ENCODE measurements around the gene PHYHD1.

The PHYHD1 gene

GRCh38 chr9:128927731-128928411 lies 7.1 kb downstream of the PHYHD1 start:
- H3K4me3 ChIP-seq (ENCODE audit: severe bottlenecking): no peak overlapping the region
- no peaks in the 10 kb centered on the region for H3K36me3 ChIP-seq (ENCODE audit: low read depth)
- H3K9me3 ChIP-seq (ENCODE audit: severe bottlenecking): no peaks in the 10 kb centered on the region
- DNase-seq (ENCODE audit: low spot score) (no peak), ATAC-seq (ENCODE audit: low read depth) (peak; percentile 78)
- no peaks in the 10 kb centered on the region for H3K27me3 ChIP-seq (ENCODE audit: insufficient read depth, poor library complexity, severe bottlenecking)
- no peaks in the 10 kb centered on the region for H3K4me1 ChIP-seq (ENCODE audit: insufficient read depth, poor library complexity, severe bottlenecking)
- peak overlapping the region; percentile 3 for H3K27ac ChIP-seq (ENCODE audit: poor library complexity, severe bottlenecking)
- TF ChIP-seq, protein P1, sequence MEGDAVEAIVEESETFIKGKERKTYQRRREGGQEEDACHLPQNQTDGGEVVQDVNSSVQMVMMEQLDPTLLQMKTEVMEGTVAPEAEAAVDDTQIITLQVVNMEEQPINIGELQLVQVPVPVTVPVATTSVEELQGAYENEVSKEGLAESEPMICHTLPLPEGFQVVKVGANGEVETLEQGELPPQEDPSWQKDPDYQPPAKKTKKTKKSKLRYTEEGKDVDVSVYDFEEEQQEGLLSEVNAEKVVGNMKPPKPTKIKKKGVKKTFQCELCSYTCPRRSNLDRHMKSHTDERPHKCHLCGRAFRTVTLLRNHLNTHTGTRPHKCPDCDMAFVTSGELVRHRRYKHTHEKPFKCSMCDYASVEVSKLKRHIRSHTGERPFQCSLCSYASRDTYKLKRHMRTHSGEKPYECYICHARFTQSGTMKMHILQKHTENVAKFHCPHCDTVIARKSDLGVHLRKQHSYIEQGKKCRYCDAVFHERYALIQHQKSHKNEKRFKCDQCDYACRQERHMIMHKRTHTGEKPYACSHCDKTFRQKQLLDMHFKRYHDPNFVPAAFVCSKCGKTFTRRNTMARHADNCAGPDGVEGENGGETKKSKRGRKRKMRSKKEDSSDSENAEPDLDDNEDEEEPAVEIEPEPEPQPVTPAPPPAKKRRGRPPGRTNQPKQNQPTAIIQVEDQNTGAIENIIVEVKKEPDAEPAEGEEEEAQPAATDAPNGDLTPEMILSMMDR (IDR thresholded peaks at IDR 0.05; ENCODE audit: poor library complexity, severe bottlenecking): peak; percentile 95

DNA sequence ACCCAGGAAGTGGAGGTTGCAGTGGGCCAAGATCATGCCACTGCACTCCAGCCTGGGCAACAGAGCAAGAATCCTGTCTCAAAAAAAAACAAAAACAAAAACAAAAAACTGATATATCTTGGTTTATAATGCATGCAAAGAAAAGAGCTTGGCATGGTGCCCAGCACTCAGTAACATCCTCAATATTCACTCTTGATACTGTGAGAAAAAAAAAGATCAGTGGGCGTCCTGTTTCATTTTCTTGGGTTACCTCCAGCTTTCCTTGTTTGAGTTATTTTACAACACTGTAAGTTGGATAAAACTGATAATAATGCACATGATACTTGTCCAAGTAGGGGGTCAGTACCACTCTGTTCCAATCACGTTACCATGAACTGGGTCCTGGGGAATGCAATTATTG lies 7.8 kb downstream of the PHYHD1 start:
- Histone ChIP-seq H3K27me3 (ENCODE audit: insufficient read depth, poor library complexity, severe bottlenecking) (no peaks in the 10 kb centered on the region), H3K27ac (ENCODE audit: poor library complexity, severe bottlenecking) (peak overlapping the region; percentile 3), H3K4me3 (ENCODE audit: severe bottlenecking) (no peak overlapping the region), H3K4me1 (ENCODE audit: insufficient read depth, poor library complexity, severe bottlenecking) (no peaks in the 10 kb centered on the region), H3K36me3 (ENCODE audit: low read depth) (no peaks in the 10 kb centered on the region), H3K9me3 (ENCODE audit: severe bottlenecking) (no peaks in the 10 kb centered on the region)
- ATAC-seq (ENCODE audit: low read depth): no peak
- TF ChIP-seq, protein P1 (IDR thresholded peaks at IDR 0.05; ENCODE audit: poor library complexity, severe bottlenecking): no peak
- no peak for DNase-seq (ENCODE audit: low spot score)

- no peaks in the 10 kb centered on the region for H3K9me3 ChIP-seq (ENCODE audit: severe bottlenecking)
- DNase-seq (ENCODE audit: low spot score) (no peak), ATAC-seq (ENCODE audit: low read depth) (no peak)
- H3K4me1 ChIP-seq (ENCODE audit: insufficient read depth, poor library complexity, severe bottlenecking): no peaks in the 10 kb centered on the region
- H3K4me3 ChIP-seq (ENCODE audit: severe bottlenecking): no peak overlapping the region
- TF ChIP-seq, protein P1 (IDR thresholded peaks at IDR 0.05; ENCODE audit: poor library complexity, severe bottlenecking): no peak
- H3K27ac ChIP-seq (ENCODE audit: poor library complexity, severe bottlenecking): no peak overlapping the region
- H3K27me3 ChIP-seq (ENCODE audit: insufficient read depth, poor library complexity, severe bottlenecking): no peaks in the 10 kb centered on the region
- H3K36me3 ChIP-seq (ENCODE audit: low read depth): no peaks in the 10 kb centered on the region
Observed at GRCh38 chr9:128929560-128929959, 8.8 kb downstream of the PHYHD1 start.

DNA sequence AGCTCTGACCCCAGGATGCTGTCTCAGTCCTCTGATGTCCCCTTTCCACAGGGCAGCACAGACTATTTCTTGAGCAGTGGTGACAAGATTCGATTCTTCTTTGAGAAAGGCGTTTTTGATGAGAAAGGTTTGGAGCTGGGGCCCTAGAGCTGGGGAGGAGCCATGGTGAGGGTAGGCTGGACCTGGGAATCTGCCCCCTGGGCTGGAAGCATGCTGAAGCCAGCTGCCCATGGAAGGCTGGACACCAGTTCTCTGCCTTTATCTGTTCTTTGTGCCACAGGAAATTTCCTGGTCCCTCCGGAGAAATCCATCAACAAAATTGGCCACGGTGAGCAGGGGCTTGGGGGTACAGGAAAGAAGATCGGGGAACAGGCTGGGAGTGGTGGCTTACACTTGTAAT lies 12.9 kb downstream of the PHYHD1 start:
- Histone ChIP-seq H3K4me1 (ENCODE audit: insufficient read depth, poor library complexity, severe bottlenecking) (no peaks in the 10 kb centered on the region), H3K27ac (ENCODE audit: poor library complexity, severe bottlenecking) (no peak overlapping the region), H3K4me3 (ENCODE audit: severe bottlenecking) (no peak overlapping the region), H3K9me3 (ENCODE audit: severe bottlenecking) (no peaks in the 10 kb centered on the region), H3K27me3 (ENCODE audit: insufficient read depth, poor library complexity, severe bottlenecking) (no peaks in the 10 kb centered on the region), H3K36me3 (ENCODE audit: low read depth) (no peaks in the 10 kb centered on the region)
- DNase-seq (ENCODE audit: low spot score) (peak; percentile 9), ATAC-seq (ENCODE audit: low read depth) (no peak)
- TF ChIP-seq, protein P1 (IDR thresholded peaks at IDR 0.05; ENCODE audit: poor library complexity, severe bottlenecking): no peak

DNA sequence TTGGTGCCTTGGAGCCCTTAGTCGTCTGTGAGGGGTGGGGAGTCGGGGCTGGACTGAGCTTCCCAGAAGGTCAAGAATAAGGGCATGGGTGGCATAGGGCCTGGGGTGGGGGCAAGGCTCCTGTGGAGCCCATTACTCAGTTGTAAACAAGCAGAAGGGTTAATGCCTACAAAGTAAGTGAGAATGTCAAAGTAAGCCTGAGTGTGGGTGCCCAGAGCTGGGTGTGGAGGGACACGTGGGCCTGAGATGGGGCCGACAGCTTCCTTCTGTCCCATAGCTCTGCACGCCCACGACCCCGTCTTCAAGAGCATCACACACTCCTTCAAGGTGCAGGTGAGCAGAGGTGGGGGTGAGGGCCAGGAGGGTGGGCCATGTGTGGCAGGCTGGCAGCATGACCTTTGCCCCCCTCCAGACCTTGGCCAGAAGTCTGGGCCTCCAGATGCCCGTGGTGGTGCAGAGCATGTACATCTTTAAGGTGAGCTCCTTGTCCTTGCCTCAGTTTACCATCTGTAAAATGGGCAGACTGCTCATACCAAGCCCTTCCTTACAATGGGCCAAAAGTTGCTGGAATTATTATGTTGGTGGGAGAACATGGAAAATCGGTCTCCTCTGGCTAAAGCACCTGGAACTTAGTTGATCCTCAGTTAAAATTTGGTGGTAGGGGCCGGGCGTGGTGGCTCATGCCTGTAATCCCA lies 15.5 kb downstream of the PHYHD1 start:
- Histone ChIP-seq H3K27me3 (ENCODE audit: insufficient read depth, poor library complexity, severe bottlenecking) (no peaks in the 10 kb centered on the region), H3K9me3 (ENCODE audit: severe bottlenecking) (no peaks in the 10 kb centered on the region), H3K27ac (ENCODE audit: poor library complexity, severe bottlenecking) (no peak overlapping the region), H3K36me3 (ENCODE audit: low read depth) (no peaks in the 10 kb centered on the region), H3K4me1 (ENCODE audit: insufficient read depth, poor library complexity, severe bottlenecking) (no peaks in the 10 kb centered on the region), H3K4me3 (ENCODE audit: severe bottlenecking) (no peak overlapping the region)
- TF ChIP-seq, protein P1 (IDR thresholded peaks at IDR 0.05; ENCODE audit: poor library complexity, severe bottlenecking): no peak
- no peak for ATAC-seq (ENCODE audit: low read depth)
- peak; percentile 36 for DNase-seq (ENCODE audit: low spot score)

Measured in RWPE2 (cell line).